GM12891 (cell line): ENCODE measurements around the gene ZBTB32.

ENCODE experiments used
- POLR2A ChIP-seq: IDR thresholded peaks from 2 replicates; pipeline ENCODE4 v1.6.1; 2011; ENCODE audit warnings: low read depth, low read length, control low read depth
- POLR2AphosphoS5 ChIP-seq: IDR thresholded peaks from 2 replicates; pipeline ENCODE4 v1.6.1; 2011; ENCODE audit warnings: low read depth, low read length, control low read depth
- TAF1 ChIP-seq: IDR thresholded peaks from 2 replicates; pipeline ENCODE4 v1.6.1; 2011; ENCODE audit warnings: low read depth, low read length, control low read depth

GRCh38 chr19:35757231-35757748 lies 52.9 kb downstream of the ZBTB32 start:
- TF ChIP-seq POLR2A (no peak), POLR2AphosphoS5 (no peak), TAF1 (no peak)
